Smooth muscle cell (in vitro differentiated cells): ENCODE measurements around the gene AKR1C8. TPM values are rescaled to one million over a fixed set of nuclear protein-coding genes. Genes with fewer than 3 reads are reported as not detected.
"Not testable (repeated sequence)": the region's sequence is repeated elsewhere in the genome, so short reads cannot be mapped to it uniquely, and the experiment has no call there.

Experiments
- DNase-seq: peaks from one replicate; lab custom pipeline; 2025; ENCODE audit not compliant: unreplicated experiment; lab: John Stamatoyannopoulos, UW
- H2AFZ ChIP-seq: fragments of 200-600 bp; sonication (generic); 2 replicates; pipeline ENCODE4 v1.6.0; 2016; ENCODE audit warnings: antibody characterized with exemption, low read depth, mild to moderate bottlenecking
- H3F3A ChIP-seq: fragments of 200-600 bp; sonication (generic); 2 replicates; pipeline ENCODE4 v1.6.0; 2017; ENCODE audit warnings: antibody characterized with exemption, low read depth
- H3K27ac ChIP-seq: fragments of 200-600 bp; sonication (generic); 2 replicates; pipeline ENCODE4 v1.5.1; 2016; ENCODE audit warnings: low read depth, mild to moderate bottlenecking
- H3K27me3 ChIP-seq: fragments of 200-600 bp; sonication (generic); 2 replicates; pipeline ENCODE4 v1.6.1; 2016; ENCODE audit warnings: low read depth, mild to moderate bottlenecking
- H3K36me3 ChIP-seq: fragments of 200-600 bp; sonication (generic); 2 replicates; pipeline ENCODE4 v1.5.1; 2016; ENCODE audit warnings: low read depth
- H3K4me1 ChIP-seq: fragments of 200-600 bp; sonication (generic); 2 replicates; pipeline ENCODE4 v1.5.1; 2016; ENCODE audit warnings: low read depth
- H3K4me2 ChIP-seq: fragments of 200-600 bp; sonication (generic); 2 replicates; pipeline ENCODE4 v1.6.0; 2016; ENCODE audit warnings: mild to moderate bottlenecking
- H3K4me3 ChIP-seq: fragments of 200-600 bp; sonication (generic); 2 replicates; pipeline ENCODE4 v1.5.1; 2016; ENCODE audit warnings: mild to moderate bottlenecking
- H3K79me2 ChIP-seq: fragments of 200-600 bp; sonication (generic); 2 replicates; pipeline ENCODE4 v1.6.0; 2016; ENCODE audit warnings: low read depth, mild to moderate bottlenecking
- H3K9ac ChIP-seq: fragments of 200-600 bp; sonication (generic); 2 replicates; pipeline ENCODE4 v1.6.0; 2016; ENCODE audit warnings: low read depth
- H3K9me3 ChIP-seq: fragments of 200-600 bp; sonication (generic); replicated peaks from 2 replicates; pipeline ENCODE4 v1.5.1; 2016; ENCODE audit warnings: low read depth
- H4K20me1 ChIP-seq: fragments of 200-600 bp; sonication (generic); 2 replicates; pipeline ENCODE4 v1.6.0; 2016; ENCODE audit warnings: low read depth
- WGBS: methylation state at CpG from one replicate; pipeline ENCODE4 v1.1.7; 2016; ENCODE audit warnings: low lambda C conversion rate; 5-methylcytosine and 5-hydroxymethylcytosine counted together
- polyA plus RNA-seq: library from polyadenylated mRNA; unstranded; fragments of >200 nt; fragmentation: Nextera tagmentation; extraction: Ambion mirVana; gene quantifications from 2 replicates; pipeline ENCODE4 v1.2.1, GENCODE V29; 2016
- total RNA-seq: library from RNA; depleted of rRNA; stranded (reverse); fragments of >200 nt; gene quantifications from 2 replicates; pipeline ENCODE4 v1.2.3, GENCODE V29; 2014
- TF ChIP-seq, protein P1 (sequence below): fragments of 200-600 bp; sonication (generic); IDR thresholded peaks from 2 replicates; pipeline ENCODE4 v1.5.1; 2017; ENCODE audit warnings: borderline replicate concordance, mild to moderate bottlenecking, antibody characterized with exemption; ENCODE audit not compliant: insufficient read depth, poor library complexity, severe bottlenecking

Gene AKR1C8
- total and polyA plus RNA-seq, 2 experiments from 2014 or later, result not detected

DNA sequence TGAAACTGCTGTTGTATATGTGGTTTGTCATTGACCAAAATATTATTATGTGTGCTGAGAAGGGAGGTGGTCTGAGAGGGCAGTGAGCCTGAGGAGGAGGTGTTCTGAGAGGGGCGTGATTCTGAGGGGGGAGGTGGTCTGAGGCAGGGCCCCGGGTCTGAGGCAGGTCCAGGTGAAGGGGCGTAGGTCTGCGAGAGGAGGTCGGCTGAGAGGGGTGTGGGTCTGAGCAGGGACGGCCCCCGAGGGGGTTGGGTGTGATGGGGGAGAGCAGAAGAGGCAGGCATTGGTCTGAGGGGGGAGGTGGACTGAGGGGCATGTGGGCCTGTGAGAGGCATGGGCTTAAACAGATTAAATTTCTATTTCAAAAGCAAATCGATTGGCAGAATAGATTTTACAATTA, 44.1 kb upstream of the AKR1C8 start:
- no peaks in the 10 kb centered on the region for H3K4me1 ChIP-seq
- no peaks in the 10 kb centered on the region for H3K79me2 ChIP-seq
- WGBS, result 78% methylated on average over 8 of the region's 8 CpGs
- H3K4me2 ChIP-seq, result no peak overlapping the region
- TF ChIP-seq, protein P1, sequence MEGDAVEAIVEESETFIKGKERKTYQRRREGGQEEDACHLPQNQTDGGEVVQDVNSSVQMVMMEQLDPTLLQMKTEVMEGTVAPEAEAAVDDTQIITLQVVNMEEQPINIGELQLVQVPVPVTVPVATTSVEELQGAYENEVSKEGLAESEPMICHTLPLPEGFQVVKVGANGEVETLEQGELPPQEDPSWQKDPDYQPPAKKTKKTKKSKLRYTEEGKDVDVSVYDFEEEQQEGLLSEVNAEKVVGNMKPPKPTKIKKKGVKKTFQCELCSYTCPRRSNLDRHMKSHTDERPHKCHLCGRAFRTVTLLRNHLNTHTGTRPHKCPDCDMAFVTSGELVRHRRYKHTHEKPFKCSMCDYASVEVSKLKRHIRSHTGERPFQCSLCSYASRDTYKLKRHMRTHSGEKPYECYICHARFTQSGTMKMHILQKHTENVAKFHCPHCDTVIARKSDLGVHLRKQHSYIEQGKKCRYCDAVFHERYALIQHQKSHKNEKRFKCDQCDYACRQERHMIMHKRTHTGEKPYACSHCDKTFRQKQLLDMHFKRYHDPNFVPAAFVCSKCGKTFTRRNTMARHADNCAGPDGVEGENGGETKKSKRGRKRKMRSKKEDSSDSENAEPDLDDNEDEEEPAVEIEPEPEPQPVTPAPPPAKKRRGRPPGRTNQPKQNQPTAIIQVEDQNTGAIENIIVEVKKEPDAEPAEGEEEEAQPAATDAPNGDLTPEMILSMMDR, result no peak
- H2AFZ ChIP-seq, result no peak overlapping the region
- H4K20me1 ChIP-seq, result no peaks in the 10 kb centered on the region
- H3K4me3 ChIP-seq, result no peak overlapping the region
- no peak for DNase-seq
- no peaks in the 10 kb centered on the region for H3F3A ChIP-seq
- H3K27ac ChIP-seq, result no peak overlapping the region
- no peaks in the 10 kb centered on the region for H3K9me3 ChIP-seq
- no peaks in the 10 kb centered on the region for H3K36me3 ChIP-seq
- no peak overlapping the region for H3K9ac ChIP-seq
- no peaks in the 10 kb centered on the region for H3K27me3 ChIP-seq

DNA sequence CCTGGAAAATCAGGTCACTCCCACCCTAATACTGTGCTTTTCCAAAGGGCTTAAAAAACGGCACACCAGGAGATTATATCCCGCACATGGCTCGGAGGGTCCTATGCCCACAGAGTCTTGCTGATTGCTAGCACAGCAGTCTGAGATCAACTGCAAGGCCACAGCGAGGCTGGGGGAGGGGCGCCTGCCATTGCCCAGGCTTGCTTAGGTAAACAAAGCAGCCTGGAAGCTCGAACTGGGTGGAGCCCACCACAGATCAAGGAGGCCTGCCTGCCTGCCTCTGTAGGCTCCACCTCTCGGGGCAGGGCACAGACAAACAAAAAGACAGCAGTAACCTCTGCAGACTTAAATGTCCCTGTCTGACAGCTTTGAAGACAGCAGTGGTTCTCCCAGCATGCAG, 38.0 kb upstream of the AKR1C8 start:
- H3K27ac ChIP-seq, H3K9me3 ChIP-seq, H3K27me3 ChIP-seq, H3K36me3 ChIP-seq, H3K4me3 ChIP-seq, H3K9ac ChIP-seq, H3K4me2 ChIP-seq, H3F3A ChIP-seq, H2AFZ ChIP-seq, H4K20me1 ChIP-seq, H3K4me1 ChIP-seq, H3K79me2 ChIP-seq, DNase-seq: not testable (repeated sequence)
- WGBS, result 87% methylated on average over 7 of the region's 7 CpGs

DNA sequence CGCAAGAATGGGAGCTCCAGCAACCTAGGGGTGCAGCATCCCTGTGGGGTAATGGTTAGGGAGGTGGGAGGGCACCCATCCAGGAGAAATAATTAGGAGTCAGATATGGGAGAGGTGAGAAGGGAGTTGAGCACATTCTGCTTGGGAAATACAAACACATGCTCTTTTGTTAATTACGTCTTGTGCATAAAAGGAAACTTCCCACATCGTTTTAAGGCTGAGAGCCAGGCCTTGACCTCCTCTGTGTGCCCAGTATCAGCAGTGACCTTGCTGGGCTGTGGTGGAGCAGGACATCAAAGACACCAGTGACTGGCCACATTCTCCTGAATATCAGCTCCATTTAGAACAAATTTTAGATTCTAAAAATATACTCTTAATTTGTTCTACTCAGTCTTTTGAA, 34.3 kb upstream of the AKR1C8 start:
- WGBS, result 91% methylated on average over 3 of the region's 3 CpGs
- no peaks in the 10 kb centered on the region for H3K4me1 ChIP-seq
- H3K27me3 ChIP-seq, result no peaks in the 10 kb centered on the region
- no peaks in the 10 kb centered on the region for H3K79me2 ChIP-seq
- no peak overlapping the region for H3K4me3 ChIP-seq
- H2AFZ ChIP-seq, result no peak overlapping the region
- no peaks in the 10 kb centered on the region for H3K36me3 ChIP-seq
- H3K27ac ChIP-seq, result no peak overlapping the region
- no peak overlapping the region for H3K9ac ChIP-seq
- no peaks in the 10 kb centered on the region for H4K20me1 ChIP-seq
- H3K9me3 ChIP-seq, result no peaks in the 10 kb centered on the region
- TF ChIP-seq, protein P1, result no peak
- no peak overlapping the region for H3K4me2 ChIP-seq
- DNase-seq, result no peak
- H3F3A ChIP-seq, result no peaks in the 10 kb centered on the region

DNA sequence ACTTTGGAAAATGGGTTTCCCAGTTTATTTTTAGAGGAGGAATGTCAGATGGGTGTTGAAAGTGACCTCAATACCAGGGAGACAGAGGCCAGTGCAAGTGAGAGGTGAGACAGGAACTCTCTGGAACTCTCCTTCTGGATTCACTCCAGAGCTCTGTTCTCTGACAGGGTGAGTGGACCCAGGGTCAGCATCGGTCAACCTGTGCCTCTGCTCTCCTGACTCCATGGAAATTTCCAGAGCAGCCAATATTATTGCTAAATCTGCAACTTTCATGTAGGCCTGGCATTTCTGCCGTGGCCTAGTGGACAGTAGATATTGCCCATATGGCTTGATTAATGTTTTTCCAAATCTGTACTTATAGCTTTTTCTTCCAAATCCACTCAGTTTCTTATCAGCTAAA, 31.9 kb upstream of the AKR1C8 start:
- Histone ChIP-seq H3K4me3 (no peak overlapping the region), H3K9me3 (no peaks in the 10 kb centered on the region), H4K20me1 (no peaks in the 10 kb centered on the region), H3K4me2 (no peak overlapping the region), H3F3A (no peaks in the 10 kb centered on the region), H3K79me2 (no peaks in the 10 kb centered on the region), H3K36me3 (no peaks in the 10 kb centered on the region), H3K9ac (no peak overlapping the region), H3K27me3 (no peaks in the 10 kb centered on the region), H3K4me1 (no peaks in the 10 kb centered on the region), H3K27ac (no peak overlapping the region), H2AFZ (no peak overlapping the region)
- TF ChIP-seq, protein P1, result no peak
- no peak for DNase-seq
- 34% methylated on average over 2 of the region's 2 CpGs for WGBS
